ENCODE results near the gene DUSP9.
A peak's percentile ranks its signal among the peaks of the same experiment; 100 is the strongest.
"Not testable (repeated sequence)": the region's sequence is repeated elsewhere in the genome, so short reads cannot be mapped to it uniquely, and the experiment has no call there.

DUSP9 gene

DNA sequence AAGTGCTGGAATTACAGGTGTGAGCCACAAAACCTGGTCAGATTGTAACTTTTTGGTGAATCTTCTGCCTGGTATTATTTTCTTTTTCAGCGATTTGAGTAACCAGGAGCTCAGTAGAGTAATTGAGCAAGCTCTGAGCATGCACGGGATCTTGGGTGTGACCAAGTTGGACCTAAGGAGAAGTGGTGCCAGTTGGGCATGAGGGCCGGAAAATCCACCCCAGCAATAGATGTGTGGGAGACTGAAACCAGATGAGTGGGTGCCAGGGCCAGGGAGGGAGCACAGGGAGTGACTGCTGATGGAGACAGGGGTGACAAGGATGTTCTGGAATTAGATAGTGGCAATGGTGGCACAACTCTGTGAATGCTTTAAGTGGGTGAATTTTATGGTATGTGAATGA is 44.4 kb upstream of the DUSP9 start:
- H3K4me3 ChIP-seq (replicated peaks; ENCODE audit: low read depth, low read length): no peak overlapping the region
- TF ChIP-seq, protein P1, sequence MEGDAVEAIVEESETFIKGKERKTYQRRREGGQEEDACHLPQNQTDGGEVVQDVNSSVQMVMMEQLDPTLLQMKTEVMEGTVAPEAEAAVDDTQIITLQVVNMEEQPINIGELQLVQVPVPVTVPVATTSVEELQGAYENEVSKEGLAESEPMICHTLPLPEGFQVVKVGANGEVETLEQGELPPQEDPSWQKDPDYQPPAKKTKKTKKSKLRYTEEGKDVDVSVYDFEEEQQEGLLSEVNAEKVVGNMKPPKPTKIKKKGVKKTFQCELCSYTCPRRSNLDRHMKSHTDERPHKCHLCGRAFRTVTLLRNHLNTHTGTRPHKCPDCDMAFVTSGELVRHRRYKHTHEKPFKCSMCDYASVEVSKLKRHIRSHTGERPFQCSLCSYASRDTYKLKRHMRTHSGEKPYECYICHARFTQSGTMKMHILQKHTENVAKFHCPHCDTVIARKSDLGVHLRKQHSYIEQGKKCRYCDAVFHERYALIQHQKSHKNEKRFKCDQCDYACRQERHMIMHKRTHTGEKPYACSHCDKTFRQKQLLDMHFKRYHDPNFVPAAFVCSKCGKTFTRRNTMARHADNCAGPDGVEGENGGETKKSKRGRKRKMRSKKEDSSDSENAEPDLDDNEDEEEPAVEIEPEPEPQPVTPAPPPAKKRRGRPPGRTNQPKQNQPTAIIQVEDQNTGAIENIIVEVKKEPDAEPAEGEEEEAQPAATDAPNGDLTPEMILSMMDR (IDR thresholded peaks at IDR 0.05; ENCODE audit: low read length, missing control alignments): no peak
- no peak for DNase-seq (ENCODE audit: low read depth)

DNA sequence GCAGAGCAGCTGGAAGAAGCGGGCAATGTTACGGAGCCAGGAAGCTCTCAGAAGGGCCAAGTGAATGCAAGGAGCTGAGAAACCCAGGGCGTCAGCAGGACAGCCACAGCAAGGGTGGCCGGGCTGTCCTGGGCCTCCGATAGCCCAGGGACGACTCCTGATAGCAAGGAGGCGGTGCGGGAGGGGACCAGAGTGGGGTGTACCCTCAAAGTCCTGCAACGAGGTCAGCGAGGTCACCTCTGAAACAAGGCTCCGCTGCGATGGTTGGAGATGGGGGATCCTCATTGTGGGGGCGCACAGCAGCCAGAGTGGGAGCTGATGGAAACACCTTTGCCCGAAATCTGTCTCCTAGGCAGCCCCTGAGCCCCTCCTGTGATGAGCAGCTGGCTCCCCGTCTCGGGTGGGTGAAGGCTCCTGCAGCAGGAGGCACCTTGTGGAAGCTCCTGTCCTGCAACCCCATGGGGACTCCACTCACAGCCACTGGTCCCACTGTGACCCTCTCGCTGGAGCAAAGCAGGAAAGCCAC is 43.8 kb upstream of the DUSP9 start:
- TF ChIP-seq, protein P1 (IDR thresholded peaks at IDR 0.05; ENCODE audit: low read length, missing control alignments): no peak
- H3K4me3 ChIP-seq (replicated peaks; ENCODE audit: low read depth, low read length): no peak overlapping the region
- DNase-seq (ENCODE audit: low read depth): no peak

DNA sequence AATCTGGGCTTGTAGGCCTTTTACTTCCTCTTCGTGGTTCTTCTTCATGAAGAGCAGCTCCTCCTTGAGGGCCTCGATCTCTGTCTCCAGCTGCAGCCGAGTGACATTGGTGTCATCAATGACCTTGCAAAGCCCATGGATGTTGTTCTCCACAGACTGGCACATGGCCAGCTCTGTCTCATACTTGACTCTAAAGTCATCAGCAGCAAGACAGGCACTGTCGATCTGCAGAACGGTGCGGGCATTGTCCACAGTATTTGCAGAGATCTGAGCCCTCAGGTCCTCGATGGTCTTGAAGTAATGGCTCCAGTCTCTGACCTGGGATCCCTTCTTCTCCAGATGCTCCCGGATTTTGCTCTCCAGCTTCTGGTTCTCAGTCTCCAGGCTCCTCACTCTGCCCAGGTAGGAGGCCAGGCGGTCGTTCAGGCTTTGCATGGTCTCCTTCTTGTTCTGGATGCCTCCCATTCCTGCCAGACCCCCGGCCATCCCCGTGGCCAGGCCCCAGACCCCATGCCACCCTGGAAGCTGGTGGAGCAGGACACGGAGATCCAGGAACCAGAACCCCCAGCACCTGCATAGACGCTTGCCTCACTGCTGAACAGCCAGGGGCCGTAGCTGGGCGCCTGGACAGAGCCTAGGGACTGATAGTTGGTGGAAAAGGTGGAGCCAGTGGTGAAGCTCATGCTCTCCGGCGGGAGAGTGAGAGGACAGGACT is 42.2 kb upstream of the DUSP9 start:
- not testable (repeated sequence) for H3K4me3 ChIP-seq (replicated peaks; ENCODE audit: low read depth, low read length); DNase-seq (ENCODE audit: low read depth)

DNA sequence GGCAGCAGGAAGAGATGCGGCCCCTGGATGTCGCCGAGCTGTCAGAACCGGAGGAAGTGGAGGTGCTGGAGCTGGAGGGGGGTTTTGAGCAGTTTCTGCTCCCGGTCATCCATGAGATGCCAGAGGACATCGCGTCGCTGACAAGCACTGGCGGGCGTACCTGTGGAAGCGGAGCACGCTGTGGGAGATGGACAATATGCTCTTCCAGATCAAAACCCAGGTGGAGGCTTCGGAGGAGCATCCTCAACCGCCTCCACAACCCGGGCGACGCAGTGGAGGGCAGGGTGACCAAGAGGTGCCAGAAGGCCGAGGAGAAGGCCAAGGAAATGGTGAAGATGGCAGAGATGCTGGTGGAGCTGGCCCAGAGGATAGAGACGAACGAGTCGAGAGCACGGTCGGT is 40.5 kb upstream of the DUSP9 start:
- DNase-seq (ENCODE audit: low read depth): no peak
- TF ChIP-seq, protein P1 (IDR thresholded peaks at IDR 0.05; ENCODE audit: low read length, missing control alignments): no peak
- H3K4me3 ChIP-seq (replicated peaks; ENCODE audit: low read depth, low read length): no peak overlapping the region

DNA sequence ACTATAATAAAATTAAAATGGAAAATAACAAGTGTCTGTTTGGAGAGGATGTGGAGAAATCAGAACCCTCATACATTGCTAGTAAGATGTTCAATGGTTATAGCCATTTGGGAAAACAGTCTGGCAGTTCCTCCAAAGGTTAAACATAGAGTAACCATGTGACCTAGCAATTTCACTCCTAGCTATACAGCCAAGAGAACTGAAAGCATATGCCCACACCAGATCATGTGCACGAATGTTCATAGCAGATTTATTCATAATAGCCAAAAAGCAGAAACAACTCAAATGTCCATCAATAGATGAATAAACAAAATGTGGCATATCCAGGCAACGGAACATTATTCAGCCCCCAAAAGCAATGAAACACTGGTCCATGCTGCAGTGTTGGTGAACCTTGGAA is 38.6 kb upstream of the DUSP9 start:
- TF ChIP-seq, protein P1 (IDR thresholded peaks at IDR 0.05; ENCODE audit: low read length, missing control alignments): no peak
- no peak overlapping the region for H3K4me3 ChIP-seq (replicated peaks; ENCODE audit: low read depth, low read length)
- no peak for DNase-seq (ENCODE audit: low read depth)

DNA sequence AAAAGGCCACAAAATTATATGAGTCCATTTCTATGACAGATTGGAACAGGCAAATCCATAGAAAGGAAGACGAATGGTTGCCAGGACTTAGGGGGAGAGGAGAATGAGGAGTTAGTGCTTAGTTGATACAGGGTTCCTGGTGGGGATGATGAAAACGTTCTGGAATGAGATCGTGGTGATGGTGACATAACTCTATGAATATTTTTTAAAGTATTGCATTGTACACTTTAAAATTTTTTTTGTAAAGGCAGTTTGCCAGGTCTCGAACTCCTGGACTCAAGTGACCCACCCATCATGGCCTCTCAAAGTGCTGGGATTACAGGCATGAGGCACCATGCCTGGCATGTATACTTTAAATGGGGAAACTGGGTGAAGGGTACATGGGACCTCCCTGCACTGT is 38.2 kb upstream of the DUSP9 start:
- no peak overlapping the region for H3K4me3 ChIP-seq (replicated peaks; ENCODE audit: low read depth, low read length)
- peak; percentile 17 for DNase-seq (ENCODE audit: low read depth)
- TF ChIP-seq, protein P1 (IDR thresholded peaks at IDR 0.05; ENCODE audit: low read length, missing control alignments): no peak

DNA sequence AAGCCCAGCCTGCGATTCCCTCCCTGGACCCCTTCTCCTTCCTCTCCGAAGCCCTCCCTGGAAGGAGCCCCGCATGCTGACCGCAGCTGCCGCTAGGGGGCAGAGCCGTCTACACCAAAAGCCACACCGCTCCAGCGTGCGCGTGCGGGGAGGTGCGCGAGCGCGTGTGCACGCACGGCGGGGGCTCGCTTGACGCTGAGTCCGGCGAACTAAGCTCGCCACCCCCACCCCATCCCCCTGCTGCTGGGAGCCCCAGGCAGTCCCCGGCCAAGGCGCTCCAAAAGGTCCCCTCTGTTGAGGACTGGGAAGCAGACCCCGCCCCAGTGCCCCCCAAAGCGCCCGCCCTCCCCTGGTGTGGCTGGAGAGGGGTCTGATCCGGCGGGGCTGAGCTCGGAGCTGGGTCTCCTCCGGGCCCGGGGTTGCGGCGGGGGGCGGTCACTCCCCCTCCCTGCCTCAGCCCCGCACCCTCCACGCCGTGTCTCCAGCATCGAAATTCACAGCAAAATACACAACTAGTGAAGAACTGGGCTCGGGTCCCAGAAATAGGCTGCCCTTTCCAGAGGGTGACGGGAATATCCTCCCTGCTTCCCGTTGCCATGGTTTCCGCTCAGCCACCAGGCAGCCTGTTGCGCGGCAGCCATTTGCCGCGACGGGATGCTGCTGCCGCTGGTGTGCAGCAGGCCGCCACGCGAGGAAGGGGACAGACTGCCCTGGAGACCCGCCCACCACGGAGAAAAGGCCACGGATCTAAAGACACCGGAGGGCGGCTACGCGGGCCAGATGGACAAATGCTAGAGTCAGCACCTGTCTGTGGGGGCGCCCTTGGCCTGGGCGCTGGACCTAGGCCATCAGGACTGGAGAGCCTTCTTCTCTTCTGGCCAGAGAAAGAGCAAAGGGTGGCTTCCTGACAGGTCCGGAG is 36.8 kb upstream of the DUSP9 start:
- H3K4me3 ChIP-seq (replicated peaks; ENCODE audit: low read depth, low read length): peak overlapping the region; percentile 36
- DNase-seq (ENCODE audit: low read depth): peak; percentile 63
- TF ChIP-seq, protein P1 (IDR thresholded peaks at IDR 0.05; ENCODE audit: low read length, missing control alignments): peak; percentile 65

All from fibroblast of pulmonary artery (primary cell).